OCI-LY3 (cell line): Measurements from ENCODE around the gene COX20.

ENCODE experiments used
- CTCF ChIP-seq: fragments of 200-600, 300-600 bp; sonication (generic); IDR thresholded peaks from 2 replicates; pipeline ENCODE4 v1.5.1; 2014; ENCODE audit warnings: antibody characterized with exemption, low read length, low read depth
- EZH2phosphoT487 ChIP-seq: fragments of 200-600 bp; shearing (Covaris generic); IDR thresholded peaks from 2 replicates; pipeline ENCODE4 v1.6.1; 2018; ENCODE audit warnings: antibody characterized with exemption, mixed run types, low read depth

DNA sequence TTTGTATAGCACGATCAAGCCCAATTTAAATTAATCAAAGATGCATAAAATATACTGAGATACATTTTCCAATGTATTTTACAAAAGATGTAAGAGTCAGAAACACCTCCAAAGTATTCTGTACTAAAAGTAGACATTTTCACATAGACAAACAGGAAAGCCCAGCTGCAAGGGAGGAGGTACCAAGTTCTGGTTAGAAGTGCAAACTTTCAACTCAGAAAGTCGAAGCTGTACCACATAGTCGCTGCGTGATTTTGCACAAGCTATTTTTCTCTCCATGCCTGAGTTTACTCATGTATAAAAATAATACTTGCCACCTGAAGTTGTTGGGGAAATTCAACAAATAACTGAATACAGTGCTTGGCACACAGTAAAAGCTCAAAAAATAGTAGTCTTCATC, 34.5 kb downstream of the COX20 start:
- no peak for TF ChIP-seq CTCF
- no peak for TF ChIP-seq EZH2phosphoT487
